SK-N-SH treated with all-trans-retinoic acid at 6 μM for 48 hours (cell line): Measurements from ENCODE around the gene TUB.

Experiments
- ATAC-seq: fragments of 200-7000 bp; cut with Tn5 transposase; 3 replicates; pipeline ENCODE4 v1.9.1; 2020; ENCODE audit warnings: mild to moderate bottlenecking, moderate library complexity
- ARNTL ChIP-seq: fragments of 450-650 bp; formaldehyde crosslinking; IDR thresholded peaks from 2 replicates; pipeline ENCODE4 v1.5.0; 2020; ENCODE audit warnings: low read depth, mild to moderate bottlenecking, moderate library complexity, borderline replicate concordance
- ESRRG ChIP-seq: fragments of 250-450 bp; sonication (Bioruptor Pico); IDR thresholded peaks from 2 replicates; pipeline ENCODE4 v1.6.1; 2021; ENCODE audit warnings: mild to moderate bottlenecking
- GLIS3 ChIP-seq: fragments of 250-450 bp; sonication (Bioruptor Pico); IDR thresholded peaks from 2 replicates; pipeline ENCODE4 v1.5.0; 2020; ENCODE audit warnings: mild to moderate bottlenecking, moderate library complexity
- OSR1 ChIP-seq: fragments of 250-450 bp; sonication (Bioruptor Pico); IDR thresholded peaks from 2 replicates; pipeline ENCODE4 v1.8.0; 2022; ENCODE audit warnings: moderate library complexity, mild to moderate bottlenecking, inconsistent platforms
- PPARA ChIP-seq: fragments of 250-450 bp; sonication (Bioruptor Pico); IDR thresholded peaks from 2 replicates; pipeline ENCODE4 v1.5.0; 2020; ENCODE audit warnings: mild to moderate bottlenecking, borderline replicate concordance
- RARB ChIP-seq: fragments of 250-450 bp; sonication (Bioruptor Pico); IDR thresholded peaks from 2 replicates; pipeline ENCODE4 v1.8.0; 2021; ENCODE audit warnings: mild to moderate bottlenecking, moderate library complexity
- SNAI2 ChIP-seq: fragments of 250-450 bp; sonication (Bioruptor Pico); IDR thresholded peaks from 2 replicates; pipeline ENCODE4 v1.5.0; 2020; ENCODE audit warnings: mild to moderate bottlenecking, moderate library complexity
- TOX ChIP-seq: fragments of 250-450 bp; sonication (Bioruptor Pico); IDR thresholded peaks from 2 replicates; pipeline ENCODE4 v1.8.0; 2021; ENCODE audit warnings: mild to moderate bottlenecking, moderate library complexity, borderline replicate concordance
- ZC3H10 ChIP-seq: fragments of 250-450 bp; sonication (Bioruptor Pico); IDR thresholded peaks from 2 replicates; pipeline ENCODE4 v1.5.1; 2021; ENCODE audit warnings: mild to moderate bottlenecking, moderate library complexity
- ZFP3 ChIP-seq: fragments of 250-450 bp; sonication (Bioruptor Pico); IDR thresholded peaks from 2 replicates; pipeline ENCODE4 v1.5.0; 2020; ENCODE audit warnings: mild to moderate bottlenecking, moderate library complexity
- ZFP30 ChIP-seq: fragments of 450-650 bp; formaldehyde crosslinking; IDR thresholded peaks from 2 replicates; pipeline ENCODE4 v1.5.0; 2022; ENCODE audit warnings: mild to moderate bottlenecking, moderate library complexity
- ZNF70 ChIP-seq: fragments of 450-650 bp; formaldehyde crosslinking; IDR thresholded peaks from 2 replicates; pipeline ENCODE4 v1.5.0; 2020; ENCODE audit warnings: mild to moderate bottlenecking, moderate library complexity
- ZNF8 ChIP-seq: fragments of 450-650 bp; formaldehyde crosslinking; IDR thresholded peaks from 2 replicates; pipeline ENCODE4 v1.5.0; 2020; ENCODE audit warnings: mild to moderate bottlenecking, moderate library complexity
- TF ChIP-seq, protein P1 (sequence below): fragments of 250-450 bp; sonication (Bioruptor Pico); IDR thresholded peaks from 2 replicates; pipeline ENCODE4 v1.8.0; 2021; ENCODE audit warnings: low read depth, mild to moderate bottlenecking, moderate library complexity, borderline replicate concordance
- TF ChIP-seq, protein P2 (sequence below): fragments of 250-450 bp; sonication (Bioruptor Pico); IDR thresholded peaks from 2 replicates; pipeline ENCODE4 v1.8.0; 2020; ENCODE audit warnings: mild to moderate bottlenecking, moderate library complexity, borderline replicate concordance
- TF ChIP-seq, protein P3 (sequence below): fragments of 250-450 bp; sonication (Bioruptor Pico); IDR thresholded peaks from 2 replicates; pipeline ENCODE4 v1.5.1; 2021; ENCODE audit warnings: mild to moderate bottlenecking, moderate library complexity
- TF ChIP-seq, protein P4 (sequence below): fragments of 250-450 bp; sonication (Bioruptor Pico); IDR thresholded peaks from 2 replicates; pipeline ENCODE4 v1.5.0; 2020; ENCODE audit warnings: mild to moderate bottlenecking, moderate library complexity

Gene TUB

DNA sequence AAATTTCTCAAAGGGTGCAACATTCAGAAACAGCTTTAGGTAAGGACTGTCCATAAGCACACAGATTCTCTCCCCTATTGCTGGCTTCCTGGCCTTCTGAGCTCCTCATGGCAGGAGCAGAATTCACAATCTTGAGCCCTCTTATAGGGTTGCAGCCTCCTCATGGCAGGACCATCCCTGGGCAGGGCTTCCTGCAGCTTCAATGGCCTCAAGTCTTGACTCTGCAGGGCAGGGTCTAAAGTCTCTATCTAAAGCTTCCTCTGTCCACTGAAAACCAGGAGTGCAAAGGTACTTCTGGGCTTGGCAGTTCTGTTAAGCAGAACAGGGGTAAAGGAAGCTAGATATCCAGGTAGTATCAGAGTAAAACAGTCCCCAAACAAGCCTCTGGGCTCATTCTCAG, 28.7 kb downstream of the TUB start:
- ATAC-seq = peak; percentile 30; the same call in 2 of the 3 replicates
- TF ChIP-seq ZC3H10 (CRISPR knock-in tag) (no peak), SNAI2 (CRISPR knock-in tag) (no peak), RARB (no peak), ZFP30 (CRISPR knock-in tag) (no peak), ARNTL (CRISPR knock-in tag) (no peak), PPARA (CRISPR knock-in tag) (no peak)
- TF ChIP-seq, all 23 proteins: peak for 0

DNA sequence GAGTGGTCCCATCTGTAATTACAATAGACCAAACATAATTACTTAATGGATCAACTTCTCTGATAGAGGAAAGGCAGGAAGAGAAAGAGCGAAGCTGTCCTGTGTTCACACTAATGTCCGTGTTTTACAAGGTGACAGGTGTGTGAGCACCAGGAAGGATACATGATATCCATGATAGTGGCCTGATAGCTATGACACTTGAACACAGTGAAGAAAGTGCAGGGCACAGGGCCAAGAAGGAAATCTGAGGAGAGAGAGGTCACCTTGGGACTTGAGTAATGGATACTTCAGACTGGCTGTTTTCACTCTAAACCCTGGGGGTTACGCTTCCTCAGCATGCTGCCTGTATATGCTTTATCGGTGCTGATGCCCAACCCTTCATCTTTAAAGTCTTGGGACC, 29.4 kb downstream of the TUB start:
- ATAC-seq = no peak; the same call in 2 of the 3 replicates
- TF ChIP-seq ZFP3 (CRISPR knock-in tag) = no peak
- TF ChIP-seq, protein P1, sequence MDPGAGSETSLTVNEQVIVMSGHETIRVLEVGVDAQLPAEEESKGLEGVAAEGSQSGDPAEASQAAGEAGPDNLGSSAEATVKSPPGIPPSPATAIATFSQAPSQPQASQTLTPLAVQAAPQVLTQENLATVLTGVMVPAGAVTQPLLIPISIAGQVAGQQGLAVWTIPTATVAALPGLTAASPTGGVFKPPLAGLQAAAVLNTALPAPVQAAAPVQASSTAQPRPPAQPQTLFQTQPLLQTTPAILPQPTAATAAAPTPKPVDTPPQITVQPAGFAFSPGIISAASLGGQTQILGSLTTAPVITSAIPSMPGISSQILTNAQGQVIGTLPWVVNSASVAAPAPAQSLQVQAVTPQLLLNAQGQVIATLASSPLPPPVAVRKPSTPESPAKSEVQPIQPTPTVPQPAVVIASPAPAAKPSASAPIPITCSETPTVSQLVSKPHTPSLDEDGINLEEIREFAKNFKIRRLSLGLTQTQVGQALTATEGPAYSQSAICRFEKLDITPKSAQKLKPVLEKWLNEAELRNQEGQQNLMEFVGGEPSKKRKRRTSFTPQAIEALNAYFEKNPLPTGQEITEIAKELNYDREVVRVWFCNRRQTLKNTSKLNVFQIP (CRISPR knock-in tag) = no peak
- no peak for TF ChIP-seq SNAI2 (CRISPR knock-in tag)
- TF ChIP-seq, protein P2, sequence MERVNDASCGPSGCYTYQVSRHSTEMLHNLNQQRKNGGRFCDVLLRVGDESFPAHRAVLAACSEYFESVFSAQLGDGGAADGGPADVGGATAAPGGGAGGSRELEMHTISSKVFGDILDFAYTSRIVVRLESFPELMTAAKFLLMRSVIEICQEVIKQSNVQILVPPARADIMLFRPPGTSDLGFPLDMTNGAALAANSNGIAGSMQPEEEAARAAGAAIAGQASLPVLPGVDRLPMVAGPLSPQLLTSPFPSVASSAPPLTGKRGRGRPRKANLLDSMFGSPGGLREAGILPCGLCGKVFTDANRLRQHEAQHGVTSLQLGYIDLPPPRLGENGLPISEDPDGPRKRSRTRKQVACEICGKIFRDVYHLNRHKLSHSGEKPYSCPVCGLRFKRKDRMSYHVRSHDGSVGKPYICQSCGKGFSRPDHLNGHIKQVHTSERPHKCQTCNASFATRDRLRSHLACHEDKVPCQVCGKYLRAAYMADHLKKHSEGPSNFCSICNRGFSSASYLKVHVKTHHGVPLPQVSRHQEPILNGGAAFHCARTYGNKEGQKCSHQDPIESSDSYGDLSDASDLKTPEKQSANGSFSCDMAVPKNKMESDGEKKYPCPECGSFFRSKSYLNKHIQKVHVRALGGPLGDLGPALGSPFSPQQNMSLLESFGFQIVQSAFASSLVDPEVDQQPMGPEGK (CRISPR knock-in tag) = no peak
- TF ChIP-seq ZNF8 (CRISPR knock-in tag) = no peak
- TF ChIP-seq, protein P3, sequence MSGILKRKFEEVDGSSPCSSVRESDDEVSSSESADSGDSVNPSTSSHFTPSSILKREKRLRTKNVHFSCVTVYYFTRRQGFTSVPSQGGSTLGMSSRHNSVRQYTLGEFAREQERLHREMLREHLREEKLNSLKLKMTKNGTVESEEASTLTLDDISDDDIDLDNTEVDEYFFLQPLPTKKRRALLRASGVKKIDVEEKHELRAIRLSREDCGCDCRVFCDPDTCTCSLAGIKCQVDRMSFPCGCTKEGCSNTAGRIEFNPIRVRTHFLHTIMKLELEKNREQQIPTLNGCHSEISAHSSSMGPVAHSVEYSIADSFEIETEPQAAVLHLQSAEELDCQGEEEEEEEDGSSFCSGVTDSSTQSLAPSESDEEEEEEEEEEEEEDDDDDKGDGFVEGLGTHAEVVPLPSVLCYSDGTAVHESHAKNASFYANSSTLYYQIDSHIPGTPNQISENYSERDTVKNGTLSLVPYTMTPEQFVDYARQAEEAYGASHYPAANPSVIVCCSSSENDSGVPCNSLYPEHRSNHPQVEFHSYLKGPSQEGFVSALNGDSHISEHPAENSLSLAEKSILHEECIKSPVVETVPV (CRISPR knock-in tag) = no peak
- no peak for TF ChIP-seq ZFP30 (CRISPR knock-in tag)
- TF ChIP-seq OSR1 (CRISPR knock-in tag) = no peak

DNA sequence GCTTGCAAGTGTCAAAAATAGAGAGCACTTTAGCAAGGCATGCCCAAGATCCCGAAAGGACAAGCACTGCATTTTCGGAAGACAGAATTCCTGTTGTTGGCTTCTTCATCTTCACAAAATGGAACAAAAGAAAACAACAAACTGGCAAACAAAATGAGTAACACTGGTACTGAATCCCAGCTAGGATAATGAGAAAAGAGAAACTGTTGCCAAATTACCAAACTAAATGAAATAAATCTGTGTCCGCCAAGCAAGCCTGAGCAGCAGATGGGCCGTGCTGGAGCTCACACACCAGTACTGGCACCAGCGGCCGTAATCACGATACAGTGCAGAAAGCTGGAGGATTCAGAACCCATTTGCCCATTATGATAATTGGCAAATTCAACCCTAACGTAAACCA, 30.6 kb downstream of the TUB start:
- ATAC-seq = no peak
- TF ChIP-seq PPARA (CRISPR knock-in tag) = no peak
- TF ChIP-seq ZFP3 (CRISPR knock-in tag) = no peak
- TF ChIP-seq, protein P3 (CRISPR knock-in tag) = no peak
- TF ChIP-seq OSR1 (CRISPR knock-in tag) = no peak
- no peak for TF ChIP-seq ESRRG
- no peak for TF ChIP-seq TOX (CRISPR knock-in tag)

DNA sequence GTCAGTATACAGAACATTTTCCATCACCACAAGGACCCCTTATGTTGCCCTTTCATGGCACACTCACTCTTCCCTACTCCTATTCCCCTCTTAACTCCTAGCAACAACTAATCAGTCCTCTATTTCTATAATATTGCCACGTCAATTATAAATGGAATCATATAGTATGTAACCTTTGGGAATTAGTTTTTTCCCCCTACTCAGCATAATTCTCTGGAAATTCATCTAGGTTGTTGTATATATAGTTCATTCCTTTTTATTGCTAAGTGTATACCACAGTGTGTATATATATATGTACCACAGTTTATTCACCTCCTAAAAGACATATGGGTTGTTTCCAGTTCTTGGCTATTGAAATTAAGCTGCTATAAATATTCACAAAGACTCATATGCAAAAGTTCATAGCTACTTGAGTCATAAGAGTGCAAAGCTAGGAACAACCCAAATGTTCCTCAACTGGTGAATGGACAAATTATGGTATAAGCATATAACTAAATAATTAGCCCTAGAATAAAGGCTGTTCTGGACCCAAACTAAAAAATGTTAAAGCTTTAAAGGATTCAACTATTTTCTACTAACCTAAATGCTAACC, 41.3 kb downstream of the TUB start:
- no peak for ATAC-seq
- TF ChIP-seq TOX (CRISPR knock-in tag) (no peak), OSR1 (CRISPR knock-in tag) (no peak), PPARA (CRISPR knock-in tag) (no peak), ZFP30 (CRISPR knock-in tag) (no peak), GLIS3 (CRISPR knock-in tag) (no peak), ZNF70 (CRISPR knock-in tag) (no peak)
- TF ChIP-seq, protein P4, sequence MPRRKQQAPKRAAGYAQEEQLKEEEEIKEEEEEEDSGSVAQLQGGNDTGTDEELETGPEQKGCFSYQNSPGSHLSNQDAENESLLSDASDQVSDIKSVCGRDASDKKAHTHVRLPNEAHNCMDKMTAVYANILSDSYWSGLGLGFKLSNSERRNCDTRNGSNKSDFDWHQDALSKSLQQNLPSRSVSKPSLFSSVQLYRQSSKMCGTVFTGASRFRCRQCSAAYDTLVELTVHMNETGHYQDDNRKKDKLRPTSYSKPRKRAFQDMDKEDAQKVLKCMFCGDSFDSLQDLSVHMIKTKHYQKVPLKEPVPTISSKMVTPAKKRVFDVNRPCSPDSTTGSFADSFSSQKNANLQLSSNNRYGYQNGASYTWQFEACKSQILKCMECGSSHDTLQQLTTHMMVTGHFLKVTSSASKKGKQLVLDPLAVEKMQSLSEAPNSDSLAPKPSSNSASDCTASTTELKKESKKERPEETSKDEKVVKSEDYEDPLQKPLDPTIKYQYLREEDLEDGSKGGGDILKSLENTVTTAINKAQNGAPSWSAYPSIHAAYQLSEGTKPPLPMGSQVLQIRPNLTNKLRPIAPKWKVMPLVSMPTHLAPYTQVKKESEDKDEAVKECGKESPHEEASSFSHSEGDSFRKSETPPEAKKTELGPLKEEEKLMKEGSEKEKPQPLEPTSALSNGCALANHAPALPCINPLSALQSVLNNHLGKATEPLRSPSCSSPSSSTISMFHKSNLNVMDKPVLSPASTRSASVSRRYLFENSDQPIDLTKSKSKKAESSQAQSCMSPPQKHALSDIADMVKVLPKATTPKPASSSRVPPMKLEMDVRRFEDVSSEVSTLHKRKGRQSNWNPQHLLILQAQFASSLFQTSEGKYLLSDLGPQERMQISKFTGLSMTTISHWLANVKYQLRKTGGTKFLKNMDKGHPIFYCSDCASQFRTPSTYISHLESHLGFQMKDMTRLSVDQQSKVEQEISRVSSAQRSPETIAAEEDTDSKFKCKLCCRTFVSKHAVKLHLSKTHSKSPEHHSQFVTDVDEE (CRISPR knock-in tag) = no peak
